GM12873 (cell line): ENCODE data around the gene RNF227.

ENCODE experiments used
- TF ChIP-seq, protein P1 (sequence below): IDR thresholded peaks from 2 replicates; pipeline ENCODE4 v1.5.1; 2012; ENCODE audit warnings: low read depth, mild to moderate bottlenecking, moderate library complexity, low read length, control low read depth; ENCODE audit not compliant: insufficient read depth; ENCODE audit errors: missing control alignments

RNF227 gene

GRCh38 chr17:7882629-7883028 is 33.5 kb downstream of the RNF227 start:
- TF ChIP-seq, protein P1, sequence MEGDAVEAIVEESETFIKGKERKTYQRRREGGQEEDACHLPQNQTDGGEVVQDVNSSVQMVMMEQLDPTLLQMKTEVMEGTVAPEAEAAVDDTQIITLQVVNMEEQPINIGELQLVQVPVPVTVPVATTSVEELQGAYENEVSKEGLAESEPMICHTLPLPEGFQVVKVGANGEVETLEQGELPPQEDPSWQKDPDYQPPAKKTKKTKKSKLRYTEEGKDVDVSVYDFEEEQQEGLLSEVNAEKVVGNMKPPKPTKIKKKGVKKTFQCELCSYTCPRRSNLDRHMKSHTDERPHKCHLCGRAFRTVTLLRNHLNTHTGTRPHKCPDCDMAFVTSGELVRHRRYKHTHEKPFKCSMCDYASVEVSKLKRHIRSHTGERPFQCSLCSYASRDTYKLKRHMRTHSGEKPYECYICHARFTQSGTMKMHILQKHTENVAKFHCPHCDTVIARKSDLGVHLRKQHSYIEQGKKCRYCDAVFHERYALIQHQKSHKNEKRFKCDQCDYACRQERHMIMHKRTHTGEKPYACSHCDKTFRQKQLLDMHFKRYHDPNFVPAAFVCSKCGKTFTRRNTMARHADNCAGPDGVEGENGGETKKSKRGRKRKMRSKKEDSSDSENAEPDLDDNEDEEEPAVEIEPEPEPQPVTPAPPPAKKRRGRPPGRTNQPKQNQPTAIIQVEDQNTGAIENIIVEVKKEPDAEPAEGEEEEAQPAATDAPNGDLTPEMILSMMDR, result no peak

DNA sequence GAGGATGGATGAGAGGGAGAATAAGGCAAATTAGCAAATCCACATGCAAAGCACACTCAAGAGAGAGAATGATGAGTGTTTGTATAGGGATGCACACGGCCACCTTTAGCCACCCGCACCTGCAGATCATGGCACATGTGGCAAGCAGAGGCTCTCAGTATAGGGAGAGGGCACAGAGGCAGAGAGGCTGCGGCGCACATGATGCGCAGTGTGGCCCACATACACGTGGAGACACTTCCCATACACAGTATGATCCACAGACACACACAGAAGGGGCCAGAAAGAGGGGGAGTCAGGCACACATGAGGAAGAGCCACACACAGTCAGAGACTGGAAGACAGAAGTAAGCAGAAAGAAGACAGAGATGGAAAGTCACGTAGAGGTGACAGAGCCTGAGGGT is 34.0 kb downstream of the RNF227 start:
- TF ChIP-seq, protein P1, result no peak

GRCh38 chr17:7881276-7882054 is 34.6 kb downstream of the RNF227 start:
- TF ChIP-seq, protein P1, result no peak

GRCh38 chr17:7880076-7880868 is 35.8 kb downstream of the RNF227 start:
- TF ChIP-seq, protein P1, result no peak

GRCh38 chr17:7878234-7878633 is 37.9 kb downstream of the RNF227 start:
- TF ChIP-seq, protein P1, result no peak

- TF ChIP-seq, protein P1, result no peak
Observed at GRCh38 chr17:7875804-7876370, 40.2 kb downstream of the RNF227 start.

DNA sequence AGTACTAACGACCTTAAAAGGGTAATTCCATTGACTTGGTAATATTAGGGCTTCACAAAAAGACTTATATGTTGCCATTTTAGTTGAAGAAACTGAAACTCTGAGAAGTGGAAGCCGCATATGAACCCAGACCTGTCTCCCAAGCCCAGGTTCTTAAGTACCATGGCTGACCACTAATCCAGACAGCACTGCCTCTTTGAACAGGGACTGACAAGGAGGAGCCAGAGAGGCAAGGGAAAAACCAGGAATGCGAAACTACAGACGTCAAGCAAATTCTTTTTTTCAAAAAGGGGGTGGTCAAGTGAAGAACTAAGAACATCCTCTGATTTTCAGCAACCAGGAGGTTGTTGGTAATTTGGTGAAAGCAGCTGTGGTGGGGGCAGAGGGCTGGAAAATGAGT is 43.0 kb downstream of the RNF227 start:
- TF ChIP-seq, protein P1, result no peak
